SH-SY5Y (cell line): ENCODE results near the gene NISCH.

Source experiments
- GATA2 ChIP-seq: IDR thresholded peaks from 2 replicates; pipeline ENCODE4 v1.6.1; 2011; ENCODE audit warnings: mild to moderate bottlenecking, low read depth, low read length
- GATA3 ChIP-seq: IDR thresholded peaks from 2 replicates; pipeline ENCODE4 v1.6.1; 2011; ENCODE audit warnings: low read depth, mild to moderate bottlenecking, low read length, moderate library complexity

DNA sequence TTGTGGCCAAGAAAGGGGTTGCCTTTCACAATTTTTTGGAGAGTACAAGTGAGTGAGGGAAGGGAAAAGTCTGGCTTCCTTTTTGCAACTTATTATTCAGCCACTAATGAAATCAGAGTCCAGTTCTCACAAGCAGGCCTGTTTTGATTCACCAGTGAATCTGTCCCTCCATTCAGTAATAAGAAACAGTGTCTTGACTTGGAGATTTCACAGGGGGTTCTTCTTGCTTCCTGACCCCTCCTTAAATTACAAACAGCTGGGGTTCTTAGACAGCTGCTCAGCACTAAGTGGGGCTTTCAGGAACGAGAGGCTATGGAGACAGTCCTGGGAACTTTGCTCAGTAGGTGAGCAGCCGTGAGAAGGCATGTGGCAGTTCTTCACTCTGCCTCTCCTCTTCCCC lies 35.0 kb upstream of the NISCH start:
- no peak for TF ChIP-seq GATA2
- no peak for TF ChIP-seq GATA3
